ENCODE data around the gene ZNF672. TPM values are rescaled to one million over a fixed set of nuclear protein-coding genes. Genes with fewer than 3 reads are reported as not detected.
"Not testable (repeated sequence)": the region's sequence is repeated elsewhere in the genome, so short reads cannot be mapped to it uniquely, and the experiment has no call there.

ZNF672 gene
- total RNA-seq, result 10 to 100 TPM; 55.3 to 59.1 TPM

DNA sequence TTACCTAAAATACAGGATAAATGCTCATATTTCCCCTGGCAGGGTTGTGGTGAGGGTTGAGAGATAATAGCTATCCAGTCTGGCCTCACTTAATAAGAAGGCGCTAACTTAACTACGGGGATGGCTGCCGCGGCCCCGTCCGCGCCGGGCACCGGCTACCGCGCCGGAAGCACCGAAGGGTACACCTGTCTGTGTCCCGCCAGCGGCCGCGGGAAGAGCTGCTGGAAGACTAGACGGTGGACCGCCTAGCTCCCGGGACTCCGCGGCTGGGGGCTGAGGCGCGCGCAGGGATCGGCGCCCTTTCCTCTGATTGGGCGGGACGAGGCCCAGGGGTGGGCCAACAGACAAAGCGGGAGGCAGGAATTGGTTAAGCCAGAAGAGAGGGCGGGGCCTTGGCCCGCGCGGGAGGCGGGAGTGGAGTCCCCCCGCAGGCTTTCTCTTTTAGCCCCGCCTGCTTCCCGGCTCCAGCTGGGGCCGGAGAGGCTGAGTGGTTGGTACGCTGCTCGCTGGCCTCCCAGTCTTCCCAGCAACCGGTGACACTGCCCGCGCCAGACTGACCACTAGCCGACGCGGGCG lies at the start of gene ZNF672:
TSS of gene ZNF672 (plus strand) at position 444 of the 576 bp plus-strand sequence. CDS start 9,051 bp downstream, outside the sequence.
- Histone ChIP-seq H3K4me3 (peak within 1 kb of the TSS; percentile 94 to 96), H3K4me1 (peaks cover 0 to 43% of the 10 kb centered on the region in 2 donors), H3K27me3 (no peaks in the 10 kb centered on the region), H3K36me3 (no peaks in the 10 kb centered on the region), H3K27ac (peak within 1 kb of the TSS; percentile 100), H3K9me3 (no peaks in the 10 kb centered on the region)
- TF ChIP-seq, protein P1, sequence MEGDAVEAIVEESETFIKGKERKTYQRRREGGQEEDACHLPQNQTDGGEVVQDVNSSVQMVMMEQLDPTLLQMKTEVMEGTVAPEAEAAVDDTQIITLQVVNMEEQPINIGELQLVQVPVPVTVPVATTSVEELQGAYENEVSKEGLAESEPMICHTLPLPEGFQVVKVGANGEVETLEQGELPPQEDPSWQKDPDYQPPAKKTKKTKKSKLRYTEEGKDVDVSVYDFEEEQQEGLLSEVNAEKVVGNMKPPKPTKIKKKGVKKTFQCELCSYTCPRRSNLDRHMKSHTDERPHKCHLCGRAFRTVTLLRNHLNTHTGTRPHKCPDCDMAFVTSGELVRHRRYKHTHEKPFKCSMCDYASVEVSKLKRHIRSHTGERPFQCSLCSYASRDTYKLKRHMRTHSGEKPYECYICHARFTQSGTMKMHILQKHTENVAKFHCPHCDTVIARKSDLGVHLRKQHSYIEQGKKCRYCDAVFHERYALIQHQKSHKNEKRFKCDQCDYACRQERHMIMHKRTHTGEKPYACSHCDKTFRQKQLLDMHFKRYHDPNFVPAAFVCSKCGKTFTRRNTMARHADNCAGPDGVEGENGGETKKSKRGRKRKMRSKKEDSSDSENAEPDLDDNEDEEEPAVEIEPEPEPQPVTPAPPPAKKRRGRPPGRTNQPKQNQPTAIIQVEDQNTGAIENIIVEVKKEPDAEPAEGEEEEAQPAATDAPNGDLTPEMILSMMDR (IDR thresholded peaks at IDR 0.05), result no peak
- DNase-seq (ENCODE audit: low spot score), result peak; percentile 99

DNA sequence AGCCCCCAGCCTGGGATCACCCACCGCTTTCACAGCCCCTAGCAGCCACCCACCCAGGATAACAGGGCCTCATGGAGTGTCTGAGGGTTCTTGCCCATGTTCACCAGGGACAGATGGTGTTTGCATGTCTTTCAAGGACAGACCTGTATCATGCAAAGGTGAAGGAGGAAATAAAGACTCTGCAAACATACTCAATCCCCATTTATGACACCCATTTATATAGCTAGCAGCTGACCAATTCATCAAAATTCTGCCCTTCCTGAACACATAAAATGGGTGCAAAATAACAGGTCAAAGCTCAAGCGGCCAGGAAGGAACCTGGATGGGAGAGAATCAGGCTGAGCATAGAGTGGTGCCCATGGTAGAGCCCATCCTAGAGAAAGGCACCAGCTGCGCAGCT lies 49.7 kb upstream of the ZNF672 start:
- no peaks in the 10 kb centered on the region for H3K4me1 ChIP-seq
- DNase-seq (ENCODE audit: low spot score), result no peak
- no peak overlapping the region for H3K4me3 ChIP-seq
- H3K36me3 ChIP-seq, result no peaks in the 10 kb centered on the region
- TF ChIP-seq, protein P1 (IDR thresholded peaks at IDR 0.05), result no peak
- H3K27me3 ChIP-seq, result no peaks in the 10 kb centered on the region
- H3K27ac ChIP-seq, result no peak overlapping the region
- H3K9me3 ChIP-seq, result no peaks in the 10 kb centered on the region

DNA sequence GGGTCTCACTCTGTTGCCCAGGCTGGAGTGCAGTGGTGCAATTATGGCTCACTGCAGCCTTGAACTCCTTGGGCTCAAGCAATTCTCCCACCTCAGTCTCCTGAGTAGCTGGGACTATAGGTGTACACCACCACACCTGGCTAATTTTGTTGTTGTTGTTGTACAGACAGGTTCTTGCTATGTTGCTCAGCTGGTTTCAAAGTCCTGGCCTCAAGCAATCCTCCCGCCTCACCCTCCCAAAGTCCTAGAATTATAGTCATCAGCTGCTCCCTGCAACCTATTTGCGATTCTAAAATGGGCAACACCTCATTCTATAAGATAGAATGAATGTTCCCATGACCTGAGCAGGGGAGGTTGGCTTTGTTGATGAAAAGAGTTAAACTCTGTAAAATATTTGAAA lies 48.7 kb upstream of the ZNF672 start:
- DNase-seq (ENCODE audit: low spot score); H3K27me3 ChIP-seq; H3K9me3 ChIP-seq; H3K36me3 ChIP-seq; H3K27ac ChIP-seq; H3K4me3 ChIP-seq; H3K4me1 ChIP-seq: not testable (repeated sequence)

DNA sequence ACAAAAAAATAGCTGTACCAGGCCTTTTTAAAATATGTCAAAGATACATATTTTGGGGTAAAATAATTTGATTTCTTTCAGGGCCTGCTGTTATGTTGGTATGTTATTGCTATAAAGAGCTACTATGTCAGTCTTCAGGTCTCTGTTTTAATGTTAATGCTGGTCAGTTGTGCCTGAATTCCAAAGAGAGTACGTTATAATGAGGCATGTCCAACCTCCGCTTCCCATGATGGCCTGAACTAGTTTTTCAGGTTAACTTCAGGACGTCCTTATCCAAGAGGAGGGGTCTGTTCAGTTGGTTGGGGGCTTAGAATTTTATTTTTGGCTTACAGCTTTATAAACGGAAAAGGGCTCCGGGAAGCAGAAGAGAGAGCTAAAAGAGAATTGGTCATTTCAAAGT lies 47.6 kb upstream of the ZNF672 start:
- TF ChIP-seq, protein P1 (IDR thresholded peaks at IDR 0.05), result no peak
- no peaks in the 10 kb centered on the region for H3K4me1 ChIP-seq

DNA sequence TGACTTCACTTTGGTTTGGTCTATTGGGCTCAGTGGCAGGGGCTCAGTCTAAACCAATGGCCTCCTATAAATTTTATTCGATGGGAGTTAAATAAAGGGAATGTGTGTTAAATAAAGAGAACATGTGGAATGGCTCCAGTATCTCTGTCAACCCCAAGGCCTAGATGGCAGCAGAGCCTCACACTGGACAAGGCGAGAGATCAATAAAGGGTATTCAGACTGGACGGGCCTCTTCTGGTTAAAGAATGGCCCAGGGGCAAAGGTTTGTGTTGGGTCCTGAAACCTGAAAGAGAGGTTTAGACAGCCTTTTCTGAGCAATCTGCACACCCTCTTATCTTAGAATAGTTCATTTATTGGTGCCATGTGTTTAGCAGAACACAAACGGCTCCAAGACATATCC lies 47.0 kb upstream of the ZNF672 start:
- Histone ChIP-seq H3K27me3 (no peaks in the 10 kb centered on the region), H3K4me3 (no peak overlapping the region), H3K36me3 (no peaks in the 10 kb centered on the region), H3K9me3 (peaks cover 0 to 17% of the 10 kb centered on the region in 2 donors), H3K27ac (no peak overlapping the region), H3K4me1 (no peaks in the 10 kb centered on the region)
- TF ChIP-seq, protein P1 (IDR thresholded peaks at IDR 0.05), result no peak
- no peak for DNase-seq (ENCODE audit: low spot score)

More for the DNA sequence above, 47.6 kb upstream of the ZNF672 start:
- no peak for DNase-seq (ENCODE audit: low spot score)
- Histone ChIP-seq H3K27me3 (no peaks in the 10 kb centered on the region), H3K4me3 (no peak overlapping the region), H3K9me3 (peaks cover 0 to 14% of the 10 kb centered on the region in 2 donors), H3K36me3 (no peaks in the 10 kb centered on the region), H3K27ac (no peak overlapping the region)

DNA sequence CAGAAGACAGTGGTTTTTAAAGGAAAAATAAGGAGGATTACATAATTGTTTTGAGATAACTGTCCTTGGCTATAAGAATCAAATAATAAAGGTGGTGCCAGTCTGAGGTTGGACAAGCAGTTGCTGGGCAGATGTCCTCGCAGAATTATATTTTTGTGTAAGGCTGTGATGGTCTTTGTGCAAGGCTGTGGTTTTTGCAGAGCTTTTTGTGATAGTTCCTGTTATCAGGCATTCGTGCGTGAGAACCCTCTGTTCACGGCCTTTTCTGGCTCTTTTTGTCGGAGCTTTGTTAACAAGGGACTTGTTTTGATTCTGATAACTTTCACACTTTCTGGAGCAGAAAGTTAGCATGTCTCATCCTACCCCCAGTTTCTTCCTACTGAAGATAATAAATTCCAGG lies 45.7 kb upstream of the ZNF672 start:
- no peaks in the 10 kb centered on the region for H3K36me3 ChIP-seq
- DNase-seq (ENCODE audit: low spot score), result no peak
- no peak overlapping the region for H3K4me3 ChIP-seq
- H3K4me1 ChIP-seq, result no peaks in the 10 kb centered on the region
- no peaks in the 10 kb centered on the region for H3K27me3 ChIP-seq
- H3K27ac ChIP-seq, result no peak overlapping the region
- peaks cover 0 to 17% of the 10 kb centered on the region in 2 donors for H3K9me3 ChIP-seq
- TF ChIP-seq, protein P1 (IDR thresholded peaks at IDR 0.05), result no peak

Measured in right atrium auricular region (tissue), 2 donors.